Spleen (tissue), 11 donors: ENCODE results near the gene BRF1. TPM values are rescaled to one million over a fixed set of nuclear protein-coding genes. Genes with fewer than 3 reads are reported as not detected.

Experiments used
- DNase-seq: peaks from one replicate; pipeline ENCODE4 v3.0.0-alpha.2; 2020
- H3K27ac ChIP-seq, 8 donors: fragments of 200-600 bp; sonication (generic) in 7 of 8; 1 replicate in 4 of 8; 2 replicates in 4 of 8; pipeline versions ENCODE4 v1.5.0 to v1.8.0; 2016 to 2021; ENCODE audit warnings: inconsistent platforms in 4 of 8, mild to moderate bottlenecking in 4 of 8, moderate library complexity in 1 of 8
- H3K27me3 ChIP-seq, 7 donors: fragments of 200-600 bp; sonication (generic) in 6 of 7; replicated peaks in 1 of 7; 1 replicate in 4 of 7; 2 replicates in 3 of 7; pipeline versions ENCODE4 v1.5.0 to v1.8.0; 2016 to 2021; ENCODE audit warnings: inconsistent platforms in 3 of 7, mild to moderate bottlenecking in 1 of 7
- H3K36me3 ChIP-seq, 6 donors: fragments of 200-600 bp; sonication (generic) in 5 of 6; 1 replicate in 4 of 6; 2 replicates in 2 of 6; pipeline versions ENCODE4 v1.5.0 to v1.8.0; 2016 to 2021; ENCODE audit warnings: inconsistent platforms in 2 of 6
- H3K4me1 ChIP-seq, 6 donors: fragments of 200-600 bp; sonication (generic) in 5 of 6; 1 replicate in 3 of 6; 2 replicates in 3 of 6; pipeline versions ENCODE4 v1.5.0 to v1.8.0; 2016 to 2021; ENCODE audit warnings: inconsistent platforms in 3 of 6
- H3K4me3 ChIP-seq, 8 donors: fragments of 200-600 bp; sonication (generic) in 7 of 8; 1 replicate in 4 of 8; 2 replicates in 4 of 8; pipeline versions ENCODE4 v1.5.0 to v1.8.0; 2016 to 2021; ENCODE audit warnings: inconsistent platforms in 4 of 8, mild to moderate bottlenecking in 4 of 8, moderate library complexity in 2 of 8
- H3K9me3 ChIP-seq, 8 donors: fragments of 200-600 bp; sonication (generic) in 7 of 8; 1 replicate in 4 of 8; 2 replicates in 4 of 8; pipeline versions ENCODE4 v1.5.0 to v1.8.0; 2016 to 2021; ENCODE audit warnings: inconsistent platforms in 4 of 8
- CTCF ChIP-seq, 11 experiments: fragments of 200-600 bp in 7 of 11; fragments of 450-650 bp in 4 of 11; sonication (generic) in 4 of 11; IDR thresholded peaks in 8 of 11; conservative IDR thresholded peaks in 3 of 11; 1 replicate in 7 of 11; 2 replicates in 4 of 11; pipeline versions ENCODE4 v1.4.0 to v1.8.0; 2016 to 2021; ENCODE audit warnings: antibody characterized with exemption in 11 of 11, inconsistent platforms in 4 of 11, mild to moderate bottlenecking in 1 of 11
- POLR2A ChIP-seq, 3 donors: fragments of 450-650 bp; IDR thresholded peaks; one replicate each; pipeline ENCODE4 v1.5.1; 2017; ENCODE audit warnings: antibody characterized with exemption in 3 of 3, mild to moderate bottlenecking in 1 of 3
- POLR2AphosphoS5 ChIP-seq, 3 donors: sonication (generic); formaldehyde crosslinking; IDR thresholded peaks; one replicate each; pipeline ENCODE4 v1.5.1; 2017; ENCODE audit warnings: antibody characterized with exemption in 3 of 3
- WGBS, 5 donors: extraction: QIAGEN DNeasy Blood & Tissue Kit in 3 of 5; methylation state at CpG; one replicate each; pipeline versions ENCODE4 v1.1.5 to v1.1.7; 2013 to 2018; 5-methylcytosine and 5-hydroxymethylcytosine counted together
- intact Hi-C: fragments of 100-400 bp; cut with DNase I; formaldehyde crosslinking; loops from one replicate; pipeline ENCODE4 v1.15.0; 2023; ENCODE audit warnings: low total_unique reads
- polyA plus RNA-seq, 3 donors: library from polyadenylated mRNA; stranded (reverse); fragments of 200-250 nt; gene quantifications; one replicate each; pipeline ENCODE4 v1.2.1, GENCODE V29; 2013
- total RNA-seq, 7 donors: library from RNA; depleted of rRNA in 3 of 7; stranded (reverse); fragments of >200 nt in 3 of 7; fragmentation: NEBNext Ultra II Directional in 4 of 7; extraction: Animal tissue kit (Norgen Biotek cat#: 25700) in 4 of 7; gene quantifications; one replicate each; pipeline versions ENCODE4 v1.1.0 to v1.2.1, GENCODE V29; 2016 to 2021
- donor health status: healthy with polysubstance abuse.
- donor health status: DM: no; HTN: no; CAD: no; lungs with moderate emphysema.
- donor health status: DM: no; HTN: no; CAD: no.
- donor health status: Bipolar disorder and iron deficiency.
- donor health status: healthy.
- donor health status: DM: no; HTN: no; CAD: no.
- donor health status: DM: yes; HTN: yes; CAD: no.

Gene BRF1
- total and polyA plus RNA-seq, 10 donors = 16.2 to 71.2 (median 49.8) TPM

DNA sequence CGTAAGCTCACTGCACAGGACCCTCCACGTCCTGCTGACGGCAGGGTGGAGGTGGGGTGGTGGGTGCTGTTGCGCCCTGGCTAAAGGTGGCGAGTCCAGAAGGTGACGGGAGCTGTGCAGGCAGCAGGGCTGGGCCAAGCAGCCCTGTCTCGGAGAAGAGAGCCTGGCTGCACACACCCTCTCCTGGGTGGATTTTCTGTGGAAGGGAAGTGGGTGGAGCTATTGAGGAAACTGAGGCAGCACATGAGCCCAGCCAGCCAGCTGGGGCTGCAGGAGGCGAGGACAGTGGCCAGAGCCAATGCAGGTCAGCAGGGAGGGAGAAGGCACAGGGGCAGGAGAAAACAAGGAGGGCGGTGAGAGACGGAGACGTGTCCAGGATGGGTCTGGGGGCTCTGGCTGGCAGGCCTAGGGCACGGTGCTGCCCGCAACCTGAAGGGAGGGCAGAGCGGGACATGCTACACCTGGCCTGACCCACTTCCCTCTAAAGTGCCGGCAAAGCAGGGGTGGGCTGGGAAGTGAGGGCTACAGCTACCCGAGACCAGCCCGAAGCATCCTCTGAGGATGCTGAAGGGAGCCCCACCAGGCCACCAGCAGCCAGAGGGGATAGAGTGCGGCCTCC lies 32.0 kb downstream of the BRF1 start:
- DNase-seq = no peak
- 85 to 96% (median 92%) methylated on average over 16 to 18 of the region's 18 CpGs for WGBS, 5 donors
- TF ChIP-seq POLR2A (IDR thresholded peaks at IDR 0.05) (no peak), CTCF (IDR thresholded peaks at IDR 0.05 in 8 of 11, conservative IDR thresholded peaks at IDR 0.05 in 3 of 11) (no peak), POLR2AphosphoS5 (IDR thresholded peaks at IDR 0.05) (no peak)
- no peaks in the 10 kb centered on the region for H3K27me3 ChIP-seq
- no peak overlapping the region for H3K27ac ChIP-seq
- H3K36me3 ChIP-seq = peaks cover 0 to 67% (median 11%) of the 10 kb centered on the region in 6 donors
- H3K4me1 ChIP-seq = no peaks in the 10 kb centered on the region
- intact Hi-C loops = no loop called here
- no peaks in the 10 kb centered on the region for H3K9me3 ChIP-seq
- H3K4me3 ChIP-seq = no peak overlapping the region

- intact Hi-C loops = no loop called here
- DNase-seq = no peak
- no peak overlapping the region for H3K4me3 ChIP-seq
- H3K36me3 ChIP-seq = peaks cover 0 to 74% (median 12%) of the 10 kb centered on the region in 6 donors
- no peaks in the 10 kb centered on the region for H3K9me3 ChIP-seq
- no peak overlapping the region for H3K27ac ChIP-seq
- WGBS, 5 donors = 86 to 95% (median 93%) methylated on average over 18 to 21 of the region's 21 CpGs
- H3K4me1 ChIP-seq = no peaks in the 10 kb centered on the region
- no peaks in the 10 kb centered on the region for H3K27me3 ChIP-seq
- TF ChIP-seq CTCF (IDR thresholded peaks at IDR 0.05 in 8 of 11, conservative IDR thresholded peaks at IDR 0.05 in 3 of 11) (no peak), POLR2A (IDR thresholded peaks at IDR 0.05) (no peak), POLR2AphosphoS5 (IDR thresholded peaks at IDR 0.05) (no peak)
Measured at GRCh38 chr14:105267820-105268548, 32.8 kb downstream of the BRF1 start.

GRCh38 chr14:105261781-105262180 lies 39.0 kb downstream of the BRF1 start:
- WGBS, 5 donors = 92 to 97% (median 96%) methylated on average over 8 to 20 of the region's 20 CpGs
- no peak for DNase-seq
- no peak for TF ChIP-seq POLR2A (IDR thresholded peaks at IDR 0.05)
- TF ChIP-seq CTCF (IDR thresholded peaks at IDR 0.05 in 8 of 11, conservative IDR thresholded peaks at IDR 0.05 in 3 of 11) = no peak
- Histone ChIP-seq H3K4me3 (no peak overlapping the region), H3K9me3 (no peaks in the 10 kb centered on the region), H3K27me3 (no peaks in the 10 kb centered on the region), H3K36me3 (peaks cover 0 to 71% (median 8%) of the 10 kb centered on the region in 6 donors), H3K4me1 (no peaks in the 10 kb centered on the region), H3K27ac (no peak overlapping the region)
- intact Hi-C loops = no loop called here

DNA sequence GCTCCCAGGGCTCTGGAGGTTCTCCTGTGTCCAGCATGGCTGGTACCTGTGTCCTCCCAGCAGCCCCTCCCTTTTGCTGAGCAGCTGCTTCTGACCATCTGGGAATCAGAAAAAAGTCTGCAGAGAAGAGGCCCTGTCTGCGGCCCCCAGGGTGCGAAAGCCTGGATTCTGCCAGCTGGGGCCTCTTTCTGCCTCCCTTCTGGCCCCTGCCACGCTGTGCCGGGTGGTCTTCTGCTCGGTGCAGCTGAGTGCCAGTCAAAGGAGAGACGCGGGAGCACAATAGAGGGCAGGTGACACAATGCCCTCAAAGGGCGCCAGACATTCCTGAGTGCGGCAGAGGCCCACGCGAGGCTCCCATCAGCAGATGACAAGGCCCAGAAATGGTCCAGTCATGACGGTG lies 39.8 kb downstream of the BRF1 start:
- Histone ChIP-seq H3K27ac (no peak overlapping the region), H3K36me3 (peaks cover 0 to 73% (median 8%) of the 10 kb centered on the region in 6 donors), H3K9me3 (no peaks in the 10 kb centered on the region), H3K4me3 (no peak overlapping the region), H3K4me1 (peaks cover 0 to under 1% (median 0%) of the 10 kb centered on the region in 6 donors), H3K27me3 (no peaks in the 10 kb centered on the region)
- no peak for DNase-seq
- TF ChIP-seq POLR2AphosphoS5 (IDR thresholded peaks at IDR 0.05) (no peak), POLR2A (IDR thresholded peaks at IDR 0.05) (no peak), CTCF (IDR thresholded peaks at IDR 0.05 in 8 of 11, conservative IDR thresholded peaks at IDR 0.05 in 3 of 11) (no peak)
- intact Hi-C loops = no loop called here
- WGBS, 5 donors = 90 to 97% (median 94%) methylated on average over 12 of the region's 12 CpGs
